ENCODE data around the gene TEX48.
A peak's percentile ranks its signal among the peaks of the same experiment; 100 is the strongest.

TEX48 gene

DNA sequence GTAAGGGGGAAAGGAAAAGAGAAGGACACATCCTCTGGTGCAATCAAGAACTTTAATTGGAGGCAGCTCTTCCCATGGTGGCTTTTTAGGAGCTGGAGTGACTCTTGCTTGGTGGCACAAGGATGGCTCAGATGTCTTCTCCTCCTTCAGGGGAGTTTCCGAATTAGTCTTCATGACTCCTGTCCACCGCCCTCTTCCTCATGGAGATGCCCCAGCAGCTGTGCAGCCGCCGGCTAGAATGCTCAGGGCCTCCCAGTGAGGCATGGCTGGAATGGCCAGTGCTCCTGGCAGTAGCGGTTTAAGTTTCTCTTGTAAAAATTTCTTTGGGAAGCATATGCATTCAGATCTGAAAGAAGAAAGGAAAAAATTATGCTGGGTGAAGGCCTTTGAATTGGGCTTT is 15.6 kb downstream of the TEX48 start:
- no peak for ATAC-seq
- TF ChIP-seq BACH2 (CRISPR knock-in tag; IDR thresholded peaks at IDR 0.05; ENCODE audit: borderline replicate concordance), result no peak
- TF ChIP-seq, protein P1, sequence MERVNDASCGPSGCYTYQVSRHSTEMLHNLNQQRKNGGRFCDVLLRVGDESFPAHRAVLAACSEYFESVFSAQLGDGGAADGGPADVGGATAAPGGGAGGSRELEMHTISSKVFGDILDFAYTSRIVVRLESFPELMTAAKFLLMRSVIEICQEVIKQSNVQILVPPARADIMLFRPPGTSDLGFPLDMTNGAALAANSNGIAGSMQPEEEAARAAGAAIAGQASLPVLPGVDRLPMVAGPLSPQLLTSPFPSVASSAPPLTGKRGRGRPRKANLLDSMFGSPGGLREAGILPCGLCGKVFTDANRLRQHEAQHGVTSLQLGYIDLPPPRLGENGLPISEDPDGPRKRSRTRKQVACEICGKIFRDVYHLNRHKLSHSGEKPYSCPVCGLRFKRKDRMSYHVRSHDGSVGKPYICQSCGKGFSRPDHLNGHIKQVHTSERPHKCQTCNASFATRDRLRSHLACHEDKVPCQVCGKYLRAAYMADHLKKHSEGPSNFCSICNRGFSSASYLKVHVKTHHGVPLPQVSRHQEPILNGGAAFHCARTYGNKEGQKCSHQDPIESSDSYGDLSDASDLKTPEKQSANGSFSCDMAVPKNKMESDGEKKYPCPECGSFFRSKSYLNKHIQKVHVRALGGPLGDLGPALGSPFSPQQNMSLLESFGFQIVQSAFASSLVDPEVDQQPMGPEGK (CRISPR knock-in tag; IDR thresholded peaks at IDR 0.05; ENCODE audit: borderline replicate concordance), result no peak
- TF ChIP-seq, protein P2, sequence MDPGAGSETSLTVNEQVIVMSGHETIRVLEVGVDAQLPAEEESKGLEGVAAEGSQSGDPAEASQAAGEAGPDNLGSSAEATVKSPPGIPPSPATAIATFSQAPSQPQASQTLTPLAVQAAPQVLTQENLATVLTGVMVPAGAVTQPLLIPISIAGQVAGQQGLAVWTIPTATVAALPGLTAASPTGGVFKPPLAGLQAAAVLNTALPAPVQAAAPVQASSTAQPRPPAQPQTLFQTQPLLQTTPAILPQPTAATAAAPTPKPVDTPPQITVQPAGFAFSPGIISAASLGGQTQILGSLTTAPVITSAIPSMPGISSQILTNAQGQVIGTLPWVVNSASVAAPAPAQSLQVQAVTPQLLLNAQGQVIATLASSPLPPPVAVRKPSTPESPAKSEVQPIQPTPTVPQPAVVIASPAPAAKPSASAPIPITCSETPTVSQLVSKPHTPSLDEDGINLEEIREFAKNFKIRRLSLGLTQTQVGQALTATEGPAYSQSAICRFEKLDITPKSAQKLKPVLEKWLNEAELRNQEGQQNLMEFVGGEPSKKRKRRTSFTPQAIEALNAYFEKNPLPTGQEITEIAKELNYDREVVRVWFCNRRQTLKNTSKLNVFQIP (CRISPR knock-in tag; IDR thresholded peaks at IDR 0.05; ENCODE audit: borderline replicate concordance, low read depth), result no peak
- no peak for TF ChIP-seq ISL1 (CRISPR knock-in tag; IDR thresholded peaks at IDR 0.05)
- TF ChIP-seq SNAI2 (CRISPR knock-in tag; IDR thresholded peaks at IDR 0.05), result no peak
- no peak for TF ChIP-seq ZFP30 (CRISPR knock-in tag; IDR thresholded peaks at IDR 0.05)
- TF ChIP-seq PPARA (CRISPR knock-in tag; IDR thresholded peaks at IDR 0.05; ENCODE audit: borderline replicate concordance), result no peak
- TF ChIP-seq, protein P3, sequence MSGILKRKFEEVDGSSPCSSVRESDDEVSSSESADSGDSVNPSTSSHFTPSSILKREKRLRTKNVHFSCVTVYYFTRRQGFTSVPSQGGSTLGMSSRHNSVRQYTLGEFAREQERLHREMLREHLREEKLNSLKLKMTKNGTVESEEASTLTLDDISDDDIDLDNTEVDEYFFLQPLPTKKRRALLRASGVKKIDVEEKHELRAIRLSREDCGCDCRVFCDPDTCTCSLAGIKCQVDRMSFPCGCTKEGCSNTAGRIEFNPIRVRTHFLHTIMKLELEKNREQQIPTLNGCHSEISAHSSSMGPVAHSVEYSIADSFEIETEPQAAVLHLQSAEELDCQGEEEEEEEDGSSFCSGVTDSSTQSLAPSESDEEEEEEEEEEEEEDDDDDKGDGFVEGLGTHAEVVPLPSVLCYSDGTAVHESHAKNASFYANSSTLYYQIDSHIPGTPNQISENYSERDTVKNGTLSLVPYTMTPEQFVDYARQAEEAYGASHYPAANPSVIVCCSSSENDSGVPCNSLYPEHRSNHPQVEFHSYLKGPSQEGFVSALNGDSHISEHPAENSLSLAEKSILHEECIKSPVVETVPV (CRISPR knock-in tag; IDR thresholded peaks at IDR 0.05), result no peak
- no peak for TF ChIP-seq ZC3H10 (CRISPR knock-in tag; IDR thresholded peaks at IDR 0.05)
- TF ChIP-seq RARB (CRISPR knock-in tag; IDR thresholded peaks at IDR 0.05), result no peak
- TF ChIP-seq ZFP3 (CRISPR knock-in tag; IDR thresholded peaks at IDR 0.05), result no peak
- TF ChIP-seq GLIS3 (CRISPR knock-in tag; IDR thresholded peaks at IDR 0.05), result no peak

GRCh38 chr9:114664181-114664580 is 17.8 kb downstream of the TEX48 start:
- no peak for ATAC-seq
- TF ChIP-seq ZFP3 (CRISPR knock-in tag; IDR thresholded peaks at IDR 0.05) (no peak), TCF4 (CRISPR knock-in tag; IDR thresholded peaks at IDR 0.05; ENCODE audit: borderline replicate concordance) (no peak), TOX (CRISPR knock-in tag; IDR thresholded peaks at IDR 0.05; ENCODE audit: borderline replicate concordance) (no peak), ZNF70 (CRISPR knock-in tag; IDR thresholded peaks at IDR 0.05) (no peak), TSHZ2 (CRISPR knock-in tag; IDR thresholded peaks at IDR 0.05) (no peak), ZC3H10 (CRISPR knock-in tag; IDR thresholded peaks at IDR 0.05) (no peak), BACH2 (CRISPR knock-in tag; IDR thresholded peaks at IDR 0.05; ENCODE audit: borderline replicate concordance) (no peak), ZNF565 (CRISPR knock-in tag; conservative IDR thresholded peaks at IDR 0.05; ENCODE audit: low read depth) (no peak), OSR1 (CRISPR knock-in tag; IDR thresholded peaks at IDR 0.05) (no peak), SNAI2 (CRISPR knock-in tag; IDR thresholded peaks at IDR 0.05) (no peak)
- TF ChIP-seq, protein P1 (CRISPR knock-in tag; IDR thresholded peaks at IDR 0.05; ENCODE audit: borderline replicate concordance), result no peak

- ATAC-seq, result peak; percentile 97
- TF ChIP-seq GLIS3 (CRISPR knock-in tag; IDR thresholded peaks at IDR 0.05) (no peak), ZNF8 (CRISPR knock-in tag; IDR thresholded peaks at IDR 0.05) (no peak)
Measured at GRCh38 chr9:114662081-114662989, 19.7 kb downstream of the TEX48 start.

Data from SK-N-SH treated with all-trans-retinoic acid at 6 μM for 48 hours (cell line).